Neural cell (in vitro differentiated cells): ENCODE data around the gene ADCK2. TPM values are rescaled to one million over a fixed set of nuclear protein-coding genes. Genes with fewer than 3 reads are reported as not detected.

Experiments used
- H2AFZ ChIP-seq: fragments of 200-600, 300-800 bp; sonication (generic), shearing (Covaris generic); 2 replicates; pipeline ENCODE4 v1.6.0; 2014; ENCODE audit warnings: low read depth, mild to moderate bottlenecking, antibody characterized with exemption, low read length, moderate library complexity
- H3F3A ChIP-seq: fragments of 200-600 bp; shearing (Covaris generic); 2 replicates; pipeline ENCODE4 v1.6.1; 2016; ENCODE audit warnings: mild to moderate bottlenecking, moderate library complexity, mixed read lengths, antibody characterized with exemption, low read length; ENCODE audit not compliant: insufficient read depth, poor library complexity, severe bottlenecking
- H3K27ac ChIP-seq: fragments of 200-600, 300-800 bp; sonication (generic), shearing (Covaris generic); 2 replicates; pipeline ENCODE4 v1.5.1; 2014; ENCODE audit warnings: mild to moderate bottlenecking, low read length, moderate library complexity
- H3K27me3 ChIP-seq: fragments of 300-800, 200-600 bp; sonication (generic), shearing (Covaris generic); 2 replicates; pipeline ENCODE4 v1.6.0; 2014; ENCODE audit warnings: mild to moderate bottlenecking, low read depth, low read length, moderate library complexity; ENCODE audit not compliant: insufficient read depth
- H3K36me3 ChIP-seq: fragments of 300-800, 200-600 bp; sonication (generic), shearing (Covaris generic); 2 replicates; pipeline ENCODE4 v1.5.1; 2014; ENCODE audit warnings: mild to moderate bottlenecking, antibody characterized with exemption, low read length, moderate library complexity; ENCODE audit not compliant: insufficient read depth
- H3K4me2 ChIP-seq: fragments of 300-800, 200-600 bp; sonication (generic), shearing (Covaris generic); 2 replicates; pipeline ENCODE4 v1.6.0; 2014; ENCODE audit warnings: mild to moderate bottlenecking, low read length
- H3K4me3 ChIP-seq: fragments of 300-800, 200-600 bp; sonication (generic), shearing (Covaris generic); 2 replicates; pipeline ENCODE4 v1.5.1; 2014; ENCODE audit warnings: mild to moderate bottlenecking, low read length, moderate library complexity
- H3K79me2 ChIP-seq: fragments of 200-600 bp; shearing (Covaris generic); replicated peaks from 2 replicates; pipeline ENCODE4 v1.6.0; 2014; ENCODE audit warnings: mild to moderate bottlenecking, low read length, moderate library complexity; ENCODE audit not compliant: insufficient read depth
- H3K9ac ChIP-seq: fragments of 300-800, 200-600 bp; sonication (generic), shearing (Covaris generic); 2 replicates; pipeline ENCODE4 v1.6.1; 2016; ENCODE audit warnings: mild to moderate bottlenecking, low read length, mixed read lengths
- H3K9me2 ChIP-seq: fragments of 200-600 bp; shearing (Covaris generic); 2 replicates; pipeline ENCODE4 v1.6.1; 2016; ENCODE audit warnings: mild to moderate bottlenecking, low read length, mixed read lengths; ENCODE audit not compliant: insufficient read depth
- H3K9me3 ChIP-seq: fragments of 200-600, 300-800 bp; sonication (generic), shearing (Covaris generic); 2 replicates; pipeline ENCODE4 v1.6.1; 2016; ENCODE audit warnings: mild to moderate bottlenecking, mixed run types, low read length, moderate library complexity, mixed read lengths
- H4K20me1 ChIP-seq: fragments of 200-600 bp; shearing (Covaris generic); 2 replicates; pipeline ENCODE4 v1.6.1; 2016; ENCODE audit warnings: mild to moderate bottlenecking, mixed run types; ENCODE audit not compliant: insufficient read depth
- CTCF ChIP-seq: fragments of 450-650 bp; IDR thresholded peaks from 2 replicates; pipeline ENCODE4 v1.5.1; 2014; ENCODE audit warnings: antibody characterized with exemption, mild to moderate bottlenecking, moderate library complexity; ENCODE audit not compliant: poor library complexity, severe bottlenecking
- EP300 ChIP-seq: fragments of 450-650 bp; conservative IDR thresholded peaks from 2 replicates; pipeline ENCODE4 v1.6.1; 2014; ENCODE audit warnings: antibody characterized with exemption, mild to moderate bottlenecking, moderate library complexity; ENCODE audit not compliant: poor library complexity, severe bottlenecking
- EZH2 ChIP-seq: fragments of 200-600, 300-800 bp; shearing (Covaris generic), sonication (generic); IDR thresholded peaks from 2 replicates; pipeline ENCODE4 v1.6.1; 2014; ENCODE audit warnings: antibody characterized with exemption, low read length, borderline replicate concordance, mild to moderate bottlenecking; ENCODE audit not compliant: insufficient read depth, poor library complexity, severe bottlenecking
- MXI1 ChIP-seq: fragments of 450-650 bp; conservative IDR thresholded peaks from 2 replicates; pipeline ENCODE4 v1.6.1; 2014; ENCODE audit warnings: antibody characterized with exemption, mild to moderate bottlenecking; ENCODE audit not compliant: poor library complexity, severe bottlenecking
- POLR2AphosphoS5 ChIP-seq: IDR thresholded peaks from 2 replicates; pipeline ENCODE4 v1.6.1; 2012
- RAD21 ChIP-seq: fragments of 450-650 bp; conservative IDR thresholded peaks from 2 replicates; pipeline ENCODE4 v1.6.1; 2014; ENCODE audit warnings: antibody characterized with exemption, mild to moderate bottlenecking, moderate library complexity
- REST ChIP-seq: IDR thresholded peaks from 2 replicates; pipeline ENCODE4 v1.6.1; 2012; ENCODE audit warnings: borderline replicate concordance
- SMC3 ChIP-seq: fragments of 450-650 bp; conservative IDR thresholded peaks from 2 replicates; pipeline ENCODE4 v1.6.1; 2014; ENCODE audit warnings: antibody characterized with exemption, mild to moderate bottlenecking, moderate library complexity; ENCODE audit not compliant: poor library complexity
- TAF1 ChIP-seq: IDR thresholded peaks from 2 replicates; pipeline ENCODE4 v1.6.1; 2012; ENCODE audit warnings: low read depth
- polyA plus RNA-seq: library from polyadenylated mRNA; depleted of rRNA; stranded (reverse); fragments of >200 nt; gene quantifications from 2 replicates; pipeline ENCODE4 v1.2.3, GENCODE V29; 2014

Gene ADCK2
- polyA plus RNA-seq, 1 donor from 2014 or later: 20.2 TPM

GRCh38 chr7:140726281-140726680, 53.5 kb downstream of the ADCK2 start:
- TF ChIP-seq CTCF (peak; percentile 30), EZH2 (no peak)
- Histone ChIP-seq H4K20me1 (no peaks in the 10 kb centered on the region), H2AFZ (no peak overlapping the region), H3K4me3 (no peak overlapping the region), H3F3A (no peaks in the 10 kb centered on the region), H3K36me3 (no peaks in the 10 kb centered on the region), H3K9me3 (no peaks in the 10 kb centered on the region), H3K9me2 (no peaks in the 10 kb centered on the region), H3K27me3 (no peaks in the 10 kb centered on the region), H3K79me2 (no peaks in the 10 kb centered on the region), H3K27ac (no peak overlapping the region), H3K9ac (no peak overlapping the region), H3K4me2 (no peak overlapping the region)

- Histone ChIP-seq H3K27ac (no peak overlapping the region), H2AFZ (no peak overlapping the region), H3K27me3 (no peaks in the 10 kb centered on the region), H3K4me3 (no peak overlapping the region), H3K4me2 (no peak overlapping the region), H3K36me3 (no peaks in the 10 kb centered on the region), H3K9me2 (no peaks in the 10 kb centered on the region), H4K20me1 (no peaks in the 10 kb centered on the region), H3K9me3 (no peaks in the 10 kb centered on the region), H3K9ac (no peak overlapping the region), H3F3A (no peaks in the 10 kb centered on the region), H3K79me2 (no peaks in the 10 kb centered on the region)
- TF ChIP-seq SMC3: no peak
- no peak for TF ChIP-seq POLR2AphosphoS5
- TF ChIP-seq EZH2: no peak
- no peak for TF ChIP-seq MXI1
- no peak for TF ChIP-seq REST
- TF ChIP-seq RAD21: no peak
- no peak for TF ChIP-seq CTCF
- TF ChIP-seq TAF1: no peak
- TF ChIP-seq EP300: no peak
Measured at GRCh38 chr7:140732416-140732815, 59.7 kb downstream of the ADCK2 start.
